HepG2 (cell line): ENCODE measurements around the gene TTPAL. TPM values are rescaled to one million over a fixed set of nuclear protein-coding genes. Genes with fewer than 3 reads are reported as not detected.

Experiments
- DPF2 ChIP-seq: sonication (generic); formaldehyde crosslinking; IDR thresholded peaks from 2 replicates; pipeline ENCODE4 v1.4.0; 2020; ENCODE audit warnings: mild to moderate bottlenecking, low read depth, missing genetic modification reagents, borderline replicate concordance
- IKZF4 ChIP-seq: sonication (generic); formaldehyde crosslinking; IDR thresholded peaks from 2 replicates; pipeline ENCODE4 v1.5.1; 2020; ENCODE audit warnings: borderline replicate concordance, mild to moderate bottlenecking, low read depth, missing genetic modification reagents; ENCODE audit errors: not compliant biosample characterization
- ZMYM4 ChIP-seq: sonication (generic); formaldehyde crosslinking; IDR thresholded peaks from 2 replicates; pipeline ENCODE4 v1.8.1; 2023; ENCODE audit warnings: mild to moderate bottlenecking, missing genetic modification reagents
- ZNF878 ChIP-seq: sonication (generic); formaldehyde crosslinking; IDR thresholded peaks from 2 replicates; pipeline ENCODE4 v1.8.1; 2023; ENCODE audit warnings: mild to moderate bottlenecking, missing genetic modification reagents, moderate library complexity
- ZZZ3 ChIP-seq: sonication (generic); formaldehyde crosslinking; IDR thresholded peaks from 2 replicates; pipeline ENCODE4 v1.4.0; 2020; ENCODE audit warnings: missing genetic modification reagents, mild to moderate bottlenecking, borderline replicate concordance
- polyA plus RNA-seq, 8 experiments: library from polyadenylated mRNA; depleted of rRNA in 3 of 8; stranded (reverse) in 7 of 8; unstranded in 1 of 8; fragments of >200 nt; fragmentation: Illumina TruSeq in 4 of 8; extraction: Trizol in 4 of 8; gene quantifications; 2 replicates each; pipeline versions ENCODE4 v1.2.1 to v1.2.3, GENCODE V29; 2011 to 2016; ENCODE audit warnings: low read depth in 4 of 8, missing spikeins in 1 of 8, mixed read lengths in 1 of 8; ENCODE audit not compliant: insufficient read depth in 1 of 8
- total RNA-seq, 5 experiments: library from RNA; depleted of rRNA; stranded (reverse); fragments of >200 nt; fragmentation: Illumina TruSeq; extraction: Trizol; gene quantifications; 2 replicates each; pipeline ENCODE4 v1.2.3, GENCODE V29; 2016; ENCODE audit warnings: low read depth in 1 of 5
- TF ChIP-seq, protein P1 (sequence below): sonication (generic); formaldehyde crosslinking; IDR thresholded peaks from 2 replicates; pipeline ENCODE4 v1.4.0; 2020; ENCODE audit warnings: missing genetic modification reagents
- TF ChIP-seq, protein P2 (sequence below): IDR thresholded peaks from 2 replicates; pipeline ENCODE4 v1.6.1; 2018; ENCODE audit warnings: missing genetic modification reagents, mild to moderate bottlenecking, missing compliant biosample characterization
- TF ChIP-seq, protein P3 (sequence below): sonication (generic); formaldehyde crosslinking; conservative IDR thresholded peaks from 2 replicates; pipeline ENCODE4 v1.4.0; 2020; ENCODE audit warnings: missing genetic modification reagents
- TF ChIP-seq, protein P4 (sequence below), 2 experiments: sonication (generic) in 1 of 2; formaldehyde crosslinking in 1 of 2; IDR thresholded peaks; 2 replicates each; pipeline versions ENCODE4 v1.6.1 to v1.9.0; 2014 to 2022; ENCODE audit warnings: antibody characterized with exemption in 1 of 2, borderline replicate concordance in 1 of 2, inconsistent platforms in 1 of 2, low read depth in 1 of 2, missing genetic modification reagents in 1 of 2
- TF ChIP-seq, protein P5 (sequence below): sonication (generic); formaldehyde crosslinking; IDR thresholded peaks from 2 replicates; pipeline ENCODE4 v1.5.1; 2020; ENCODE audit warnings: mild to moderate bottlenecking, missing genetic modification reagents, borderline replicate concordance
- TF ChIP-seq, protein P6 (sequence below): sonication (generic); formaldehyde crosslinking; IDR thresholded peaks from 2 replicates; pipeline ENCODE4 v1.4.0; 2020; ENCODE audit warnings: missing genetic modification reagents, low read depth, mild to moderate bottlenecking, borderline replicate concordance

Gene TTPAL
- total and polyA plus RNA-seq, 2 of the 13 experiments (the other 11 are each of a cell fraction or from before 2014, with no cell fraction given), result 4.3 to 18.8 TPM

DNA sequence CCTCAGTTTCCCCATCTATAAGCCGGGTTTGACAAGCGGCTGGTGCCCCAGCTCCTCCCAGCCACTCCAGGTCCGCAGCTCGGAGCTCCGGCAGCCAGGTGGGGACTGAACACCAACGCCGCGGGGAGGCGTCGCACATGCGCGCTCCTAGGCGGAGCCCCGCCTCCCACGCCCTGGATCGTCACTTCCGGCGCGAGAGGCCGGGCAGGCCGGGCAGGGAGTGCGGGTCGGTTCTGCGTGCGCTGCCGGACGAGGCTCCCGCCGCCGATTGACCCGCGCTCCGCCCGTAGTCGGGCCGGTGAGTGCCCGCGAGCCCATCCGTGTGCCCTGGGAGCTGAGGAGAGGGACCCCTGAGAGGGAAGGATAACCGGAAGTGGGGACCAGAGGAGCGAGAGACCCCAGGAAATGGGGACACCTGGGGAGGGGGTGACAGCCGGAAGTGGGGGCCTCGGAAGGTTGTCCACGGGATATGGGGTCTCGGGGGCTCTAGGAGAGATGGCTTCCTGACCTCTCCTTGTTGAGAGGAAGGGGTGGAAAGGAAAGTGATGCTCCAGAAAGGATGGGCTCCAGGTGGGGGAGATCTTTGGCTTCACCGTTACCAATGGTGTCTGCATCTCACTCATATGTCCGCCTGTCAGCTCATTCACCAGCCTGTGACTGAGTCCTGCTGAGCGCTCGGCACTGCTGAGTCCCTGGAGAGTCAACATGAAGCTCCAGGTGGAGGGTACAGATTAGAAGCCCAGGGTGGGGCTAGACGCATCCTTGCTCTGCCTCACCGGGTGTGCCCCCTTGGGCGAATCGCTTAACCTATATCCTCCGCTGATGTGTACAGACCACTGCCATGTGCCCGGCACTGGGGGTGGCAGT lies at the start of gene TTPAL (continued):
- TF ChIP-seq, protein P1, sequence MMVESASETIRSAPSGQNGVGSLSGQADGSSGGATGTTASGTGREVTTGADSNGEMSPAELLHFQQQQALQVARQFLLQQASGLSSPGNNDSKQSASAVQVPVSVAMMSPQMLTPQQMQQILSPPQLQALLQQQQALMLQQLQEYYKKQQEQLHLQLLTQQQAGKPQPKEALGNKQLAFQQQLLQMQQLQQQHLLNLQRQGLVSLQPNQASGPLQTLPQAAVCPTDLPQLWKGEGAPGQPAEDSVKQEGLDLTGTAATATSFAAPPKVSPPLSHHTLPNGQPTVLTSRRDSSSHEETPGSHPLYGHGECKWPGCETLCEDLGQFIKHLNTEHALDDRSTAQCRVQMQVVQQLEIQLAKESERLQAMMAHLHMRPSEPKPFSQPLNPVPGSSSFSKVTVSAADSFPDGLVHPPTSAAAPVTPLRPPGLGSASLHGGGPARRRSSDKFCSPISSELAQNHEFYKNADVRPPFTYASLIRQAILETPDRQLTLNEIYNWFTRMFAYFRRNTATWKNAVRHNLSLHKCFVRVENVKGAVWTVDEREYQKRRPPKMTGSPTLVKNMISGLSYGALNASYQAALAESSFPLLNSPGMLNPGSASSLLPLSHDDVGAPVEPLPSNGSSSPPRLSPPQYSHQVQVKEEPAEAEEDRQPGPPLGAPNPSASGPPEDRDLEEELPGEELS (CRISPR knock-in tag), result peak; percentile 45
- peak; percentile 81 for TF ChIP-seq ZMYM4 (CRISPR knock-in tag)
- TF ChIP-seq ZZZ3 (CRISPR knock-in tag), result peak; percentile 98
- TF ChIP-seq, protein P2, sequence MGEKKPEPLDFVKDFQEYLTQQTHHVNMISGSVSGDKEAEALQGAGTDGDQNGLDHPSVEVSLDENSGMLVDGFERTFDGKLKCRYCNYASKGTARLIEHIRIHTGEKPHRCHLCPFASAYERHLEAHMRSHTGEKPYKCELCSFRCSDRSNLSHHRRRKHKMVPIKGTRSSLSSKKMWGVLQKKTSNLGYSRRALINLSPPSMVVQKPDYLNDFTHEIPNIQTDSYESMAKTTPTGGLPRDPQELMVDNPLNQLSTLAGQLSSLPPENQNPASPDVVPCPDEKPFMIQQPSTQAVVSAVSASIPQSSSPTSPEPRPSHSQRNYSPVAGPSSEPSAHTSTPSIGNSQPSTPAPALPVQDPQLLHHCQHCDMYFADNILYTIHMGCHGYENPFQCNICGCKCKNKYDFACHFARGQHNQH, result peak; percentile 96
- TF ChIP-seq, protein P3, sequence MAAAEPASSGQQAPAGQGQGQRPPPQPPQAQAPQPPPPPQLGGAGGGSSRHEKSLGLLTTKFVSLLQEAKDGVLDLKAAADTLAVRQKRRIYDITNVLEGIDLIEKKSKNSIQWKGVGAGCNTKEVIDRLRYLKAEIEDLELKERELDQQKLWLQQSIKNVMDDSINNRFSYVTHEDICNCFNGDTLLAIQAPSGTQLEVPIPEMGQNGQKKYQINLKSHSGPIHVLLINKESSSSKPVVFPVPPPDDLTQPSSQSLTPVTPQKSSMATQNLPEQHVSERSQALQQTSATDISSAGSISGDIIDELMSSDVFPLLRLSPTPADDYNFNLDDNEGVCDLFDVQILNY (CRISPR knock-in tag), result peak; percentile 89
- peak; percentile 70 for TF ChIP-seq IKZF4 (CRISPR knock-in tag)
- TF ChIP-seq, protein P4, sequence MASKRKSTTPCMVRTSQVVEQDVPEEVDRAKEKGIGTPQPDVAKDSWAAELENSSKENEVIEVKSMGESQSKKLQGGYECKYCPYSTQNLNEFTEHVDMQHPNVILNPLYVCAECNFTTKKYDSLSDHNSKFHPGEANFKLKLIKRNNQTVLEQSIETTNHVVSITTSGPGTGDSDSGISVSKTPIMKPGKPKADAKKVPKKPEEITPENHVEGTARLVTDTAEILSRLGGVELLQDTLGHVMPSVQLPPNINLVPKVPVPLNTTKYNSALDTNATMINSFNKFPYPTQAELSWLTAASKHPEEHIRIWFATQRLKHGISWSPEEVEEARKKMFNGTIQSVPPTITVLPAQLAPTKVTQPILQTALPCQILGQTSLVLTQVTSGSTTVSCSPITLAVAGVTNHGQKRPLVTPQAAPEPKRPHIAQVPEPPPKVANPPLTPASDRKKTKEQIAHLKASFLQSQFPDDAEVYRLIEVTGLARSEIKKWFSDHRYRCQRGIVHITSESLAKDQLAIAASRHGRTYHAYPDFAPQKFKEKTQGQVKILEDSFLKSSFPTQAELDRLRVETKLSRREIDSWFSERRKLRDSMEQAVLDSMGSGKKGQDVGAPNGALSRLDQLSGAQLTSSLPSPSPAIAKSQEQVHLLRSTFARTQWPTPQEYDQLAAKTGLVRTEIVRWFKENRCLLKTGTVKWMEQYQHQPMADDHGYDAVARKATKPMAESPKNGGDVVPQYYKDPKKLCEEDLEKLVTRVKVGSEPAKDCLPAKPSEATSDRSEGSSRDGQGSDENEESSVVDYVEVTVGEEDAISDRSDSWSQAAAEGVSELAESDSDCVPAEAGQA (IDR thresholded peaks at IDR 0.05; ENCODE audit: low read depth), result peak; percentile 87
- TF ChIP-seq, protein P4 (CRISPR knock-in tag; IDR thresholded peaks at IDR 0.05; ENCODE audit: borderline replicate concordance), result no peak
- TF ChIP-seq DPF2 (CRISPR knock-in tag), result no peak
- TF ChIP-seq, protein P5, sequence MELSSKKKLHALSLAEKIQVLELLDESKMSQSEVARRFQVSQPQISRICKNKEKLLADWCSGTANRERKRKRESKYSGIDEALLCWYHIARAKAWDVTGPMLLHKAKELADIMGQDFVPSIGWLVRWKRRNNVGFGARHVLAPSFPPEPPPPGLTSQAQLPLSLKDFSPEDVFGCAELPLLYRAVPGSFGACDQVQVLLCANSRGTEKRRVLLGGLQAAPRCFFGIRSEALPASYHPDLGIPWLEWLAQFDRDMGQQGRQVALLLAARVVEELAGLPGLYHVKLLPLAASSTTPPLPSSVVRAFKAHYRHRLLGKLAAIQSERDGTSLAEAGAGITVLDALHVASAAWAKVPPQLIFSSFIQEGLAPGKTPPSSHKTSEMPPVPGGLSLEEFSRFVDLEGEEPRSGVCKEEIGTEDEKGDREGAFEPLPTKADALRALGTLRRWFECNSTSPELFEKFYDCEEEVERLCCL, result peak; percentile 83; the same call in 1 of the 2 replicates
- TF ChIP-seq, protein P6, sequence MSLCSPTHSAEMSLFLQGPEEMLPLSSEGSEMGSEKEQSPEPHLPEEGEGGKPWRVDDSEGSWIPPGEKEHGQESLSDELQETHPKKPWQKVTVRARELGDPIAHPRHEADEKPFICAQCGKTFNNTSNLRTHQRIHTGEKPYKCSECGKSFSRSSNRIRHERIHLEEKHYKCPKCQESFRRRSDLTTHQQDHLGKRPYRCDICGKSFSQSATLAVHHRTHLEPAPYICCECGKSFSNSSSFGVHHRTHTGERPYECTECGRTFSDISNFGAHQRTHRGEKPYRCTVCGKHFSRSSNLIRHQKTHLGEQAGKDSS (CRISPR knock-in tag), result peak; percentile 99
- TF ChIP-seq ZNF878 (CRISPR knock-in tag), result no peak
